GM21528 (cell line): Measurements from ENCODE around the gene GYG2.
"Not testable (repeated sequence)": the region's sequence is repeated elsewhere in the genome, so short reads cannot be mapped to it uniquely, and the experiment has no call there.

Experiments used
- ATAC-seq: cut with Tn5 transposase; IDR thresholded peaks from one replicate; pipeline ENCODE4 v1.9.1; 2021; ENCODE audit warnings: mild to moderate bottlenecking, moderate library complexity; ENCODE audit not compliant: unreplicated experiment, low FRiP score

Gene GYG2

GRCh38 chrX:2828344-2828958, at the start of gene GYG2:
Gene GYG2, plus strand, starts transcription at chrX:2828930. Its CDS starts 1,259 bp downstream, at chrX:2830189.
- no peak for ATAC-seq

DNA sequence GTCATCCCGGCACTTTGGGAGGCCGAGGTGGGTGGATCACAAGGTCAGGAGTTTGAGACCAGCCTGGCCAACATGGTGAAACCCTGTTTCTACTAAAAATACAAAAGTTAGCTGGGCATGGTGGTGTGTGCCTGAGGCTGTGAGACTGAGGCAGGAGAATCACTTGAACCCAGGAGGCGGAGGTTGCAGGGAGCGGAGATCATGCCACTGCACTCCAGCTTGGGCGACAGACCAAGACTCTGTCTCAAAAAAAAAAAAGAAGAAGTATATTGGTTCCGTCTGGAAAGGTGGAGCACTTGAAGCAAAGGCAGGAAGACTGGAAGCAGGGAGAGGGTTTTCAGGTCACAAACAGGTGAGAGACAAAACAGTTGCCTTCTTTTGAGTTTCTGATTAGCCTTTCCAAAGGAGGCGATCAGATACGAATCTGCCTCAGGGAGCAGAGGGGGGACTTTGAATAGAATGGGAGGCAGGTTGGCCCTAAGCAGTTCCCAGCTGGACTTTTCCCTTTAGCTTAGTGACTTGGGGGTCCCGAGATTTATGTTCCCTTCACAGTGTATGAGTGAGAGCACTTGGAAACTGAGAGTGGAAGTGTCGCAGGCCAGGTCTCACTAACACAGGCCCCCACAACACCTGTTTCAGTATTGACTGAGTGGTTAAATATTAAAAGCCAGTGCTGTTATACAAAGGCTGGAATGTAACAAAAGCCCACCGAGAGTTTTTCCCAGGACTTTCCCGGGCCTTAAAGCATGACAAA, 48.1 kb upstream of the GYG2 start:
- not testable (repeated sequence) for ATAC-seq

DNA sequence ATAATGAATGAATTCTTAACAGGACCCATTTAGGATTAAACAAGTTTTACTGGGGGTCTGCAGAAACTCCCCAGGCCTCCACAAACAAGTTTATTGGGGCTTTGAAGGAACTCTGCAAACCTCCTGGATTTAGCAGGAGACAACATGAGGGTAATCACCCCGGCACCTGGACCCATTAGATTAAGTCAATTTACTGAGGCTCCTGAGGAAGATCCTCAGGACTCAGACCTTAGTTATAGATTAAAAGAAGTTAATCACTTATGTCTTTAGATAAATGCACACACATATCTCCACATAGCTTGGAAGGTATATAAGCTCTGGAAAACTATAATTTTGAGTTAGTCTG, 47.5 kb upstream of the GYG2 start:
- ATAC-seq: no peak

DNA sequence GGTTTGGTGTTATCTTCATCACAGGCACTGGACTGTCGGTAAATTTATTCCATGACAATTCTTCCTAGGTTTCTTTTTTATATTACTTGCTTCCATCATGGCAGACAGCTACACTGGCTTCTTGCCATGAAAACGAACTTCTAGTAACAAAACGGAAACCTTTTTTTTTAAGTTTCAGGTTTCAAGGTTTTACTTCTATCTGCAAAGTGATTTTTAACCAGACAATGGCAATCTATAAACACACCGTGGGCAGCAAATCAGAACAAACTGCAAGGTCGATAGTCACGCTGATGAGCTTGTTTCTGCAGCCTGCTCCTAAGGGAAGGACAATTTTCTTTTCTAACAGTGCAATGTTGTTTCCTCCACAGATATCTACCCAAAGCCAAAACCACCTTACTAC, 47.0 kb upstream of the GYG2 start:
- ATAC-seq: no peak

DNA sequence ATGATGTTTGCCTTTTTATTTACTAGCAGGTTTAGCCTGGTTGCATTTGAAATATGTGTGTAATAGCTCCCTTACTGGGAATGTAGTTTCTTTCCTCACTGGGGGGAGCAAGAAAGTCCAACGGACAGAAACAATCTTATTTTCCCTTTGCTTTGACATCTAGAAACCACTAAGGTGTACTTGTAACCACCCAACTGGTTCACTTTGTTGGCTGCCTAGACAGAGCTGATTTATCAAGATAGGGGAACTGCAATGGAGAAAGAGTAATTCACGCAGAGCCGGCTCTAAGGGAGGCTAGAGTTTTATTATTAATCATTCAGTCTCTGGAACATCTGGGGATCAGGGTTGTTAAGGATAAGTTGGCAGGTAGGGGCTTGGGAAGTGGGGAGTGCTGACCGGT, 46.6 kb upstream of the GYG2 start:
- ATAC-seq: no peak

DNA sequence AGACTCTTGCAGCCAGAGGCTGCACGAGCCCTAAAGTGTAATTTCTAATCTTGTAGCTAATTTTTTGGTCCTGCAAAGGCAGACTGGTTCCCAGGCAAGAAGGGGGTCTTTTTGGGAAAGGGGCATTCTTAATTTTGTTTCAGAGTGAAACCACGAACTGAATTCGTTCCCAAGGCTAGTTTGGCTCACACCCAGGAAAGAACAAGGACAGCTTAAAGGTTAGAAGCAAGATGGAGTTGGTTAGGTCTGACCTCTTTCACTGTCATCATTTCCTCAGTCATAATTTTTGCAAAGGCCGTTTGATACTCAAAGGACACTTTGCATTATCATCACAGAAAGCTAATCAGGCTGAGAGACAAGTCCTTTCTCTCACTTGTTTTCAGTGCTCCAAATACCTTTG, 46.0 kb upstream of the GYG2 start:
- no peak for ATAC-seq

DNA sequence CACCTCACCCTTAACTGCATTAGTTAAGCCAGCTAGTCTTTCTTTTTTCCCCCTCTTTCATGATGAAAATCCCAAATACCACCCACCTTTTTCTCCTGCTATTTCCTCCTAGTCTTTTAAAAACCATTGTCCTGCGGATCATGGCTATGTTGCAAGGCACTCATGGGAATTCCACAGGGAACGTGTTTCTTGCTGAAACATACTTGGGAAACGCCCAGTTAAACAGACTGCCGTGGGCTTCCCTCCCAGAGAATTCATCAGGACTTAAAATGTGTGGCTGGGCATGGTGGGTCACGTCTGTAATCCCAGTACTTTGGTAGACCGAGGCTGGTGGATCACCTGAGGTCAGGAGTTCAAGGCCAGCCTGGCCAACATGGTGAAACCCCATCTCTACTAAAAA, 44.7 kb upstream of the GYG2 start:
- ATAC-seq: no peak

DNA sequence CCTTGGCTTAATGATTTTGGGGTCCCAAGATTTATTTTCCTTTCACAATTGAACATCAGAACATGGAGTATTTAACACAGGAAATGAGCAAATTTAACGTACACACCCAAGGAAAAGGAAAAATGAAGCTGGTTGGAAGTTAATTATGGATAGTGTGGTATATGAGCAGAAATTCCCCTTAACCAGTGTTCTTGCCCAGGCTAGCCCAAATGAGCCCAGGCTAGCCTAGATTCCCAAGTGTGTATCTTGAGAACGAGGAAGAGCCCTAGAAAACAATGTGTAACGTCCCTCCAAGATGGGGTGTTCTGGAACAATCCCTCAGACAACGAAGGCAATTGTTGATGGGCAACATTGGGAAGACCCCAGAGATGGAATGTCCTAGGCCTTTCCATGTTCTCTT, 43.2 kb upstream of the GYG2 start:
- no peak for ATAC-seq

- no peak for ATAC-seq
Observed at GRCh38 chrX:2788980-2789379, 39.8 kb upstream of the GYG2 start.

DNA sequence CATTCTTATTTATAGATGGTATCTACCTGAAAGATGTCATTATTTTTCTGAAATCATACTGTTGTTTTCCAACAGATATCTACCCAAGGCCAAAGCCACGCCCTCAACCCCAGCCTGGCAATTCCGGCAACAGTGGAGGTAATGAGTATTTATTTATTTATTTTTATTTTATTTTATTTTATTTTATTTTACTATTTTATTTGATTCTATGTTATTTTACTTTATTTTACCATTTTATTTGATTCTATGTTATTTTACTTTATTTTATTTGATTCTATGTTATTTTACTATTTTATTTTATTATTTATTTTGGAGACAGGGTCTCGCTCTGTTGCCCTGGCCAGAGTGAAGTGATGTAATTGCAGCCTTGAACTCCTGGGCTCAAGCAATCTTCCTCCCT, 39.2 kb upstream of the GYG2 start:
- ATAC-seq: no peak

GRCh38 chrX:2793752-2794151, 35.0 kb upstream of the GYG2 start:
- ATAC-seq: no peak

DNA sequence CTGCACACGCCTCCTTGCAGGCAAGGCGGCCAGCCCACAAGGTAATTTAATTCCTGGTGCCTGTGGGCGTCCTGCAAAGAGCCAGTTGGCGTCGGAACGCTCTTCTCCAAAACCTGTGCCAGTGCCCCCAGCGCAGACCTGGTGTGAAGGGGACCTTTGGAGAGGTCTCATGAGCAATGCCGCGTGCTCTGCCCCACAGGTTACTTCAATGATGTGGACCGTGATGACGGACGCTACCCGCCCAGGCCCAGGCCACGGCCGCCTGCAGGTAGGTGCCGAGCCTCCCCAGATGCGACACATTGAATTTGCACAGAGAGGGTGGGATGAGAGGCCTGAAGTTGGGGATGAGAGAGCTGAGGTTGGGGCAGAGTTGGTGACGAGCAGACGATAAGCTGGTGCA, 34.4 kb upstream of the GYG2 start:
- no peak for ATAC-seq

DNA sequence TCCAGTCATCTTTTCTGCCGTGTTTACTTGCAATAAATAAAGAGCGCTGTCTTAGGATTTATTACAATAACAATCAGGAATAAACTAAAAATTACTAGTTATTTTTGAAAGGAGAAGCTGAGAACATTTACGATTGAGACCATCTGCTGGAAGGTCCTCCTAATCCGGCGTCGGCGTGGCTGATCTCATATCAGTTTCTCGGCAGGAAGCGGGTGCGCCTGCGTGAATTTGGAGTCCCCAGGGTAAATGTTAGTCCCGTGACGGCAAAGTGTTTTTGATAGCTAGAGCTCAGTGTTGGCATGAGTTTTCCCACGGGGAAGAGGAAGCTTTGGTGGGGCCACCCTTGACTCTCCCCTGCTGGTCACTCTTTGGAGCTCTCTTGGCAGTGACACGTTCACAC, 31.9 kb upstream of the GYG2 start:
- not testable (repeated sequence) for ATAC-seq

- no peak for ATAC-seq
Observed at GRCh38 chrX:2799369-2799768, 29.4 kb upstream of the GYG2 start.

DNA sequence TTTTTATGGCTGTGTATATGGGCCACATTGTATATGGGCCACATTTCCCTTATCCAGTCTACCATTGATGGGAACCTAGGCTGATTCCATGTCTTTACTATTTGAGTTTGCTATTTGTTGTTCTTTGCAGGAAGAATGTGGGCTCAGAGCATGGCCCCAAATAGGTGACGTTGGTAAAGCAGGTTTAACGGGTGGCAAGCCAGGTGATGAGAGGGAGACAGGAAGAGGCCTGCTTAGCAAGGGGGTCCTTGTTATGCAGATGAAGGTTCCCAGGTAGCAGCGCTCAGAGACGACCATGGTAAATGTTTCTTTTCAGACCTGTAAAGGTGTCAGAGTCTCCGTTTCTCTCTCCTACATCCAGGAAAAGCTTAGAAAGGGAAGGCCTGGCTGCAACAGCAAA, 28.8 kb upstream of the GYG2 start:
- not testable (repeated sequence) for ATAC-seq

DNA sequence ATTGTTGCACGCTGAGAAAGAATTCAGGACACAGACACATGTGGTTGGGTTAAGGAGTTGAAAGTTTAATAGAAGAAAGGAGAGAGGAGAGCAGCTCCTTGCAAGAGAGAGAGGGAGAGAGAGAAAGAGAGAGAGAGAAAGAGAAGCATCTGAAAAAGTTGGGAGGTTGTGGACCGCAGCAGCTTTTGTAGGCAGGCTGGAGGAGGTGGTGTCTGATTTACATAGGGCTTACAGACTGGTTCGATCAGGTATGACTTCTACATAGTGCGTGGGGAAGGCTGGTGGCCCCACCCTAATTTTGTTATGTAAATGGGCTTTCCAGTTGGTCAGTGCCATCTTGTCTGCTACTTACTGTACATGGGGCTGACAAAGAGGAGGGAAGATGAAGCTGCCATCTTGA, 27.5 kb upstream of the GYG2 start:
- no peak for ATAC-seq

DNA sequence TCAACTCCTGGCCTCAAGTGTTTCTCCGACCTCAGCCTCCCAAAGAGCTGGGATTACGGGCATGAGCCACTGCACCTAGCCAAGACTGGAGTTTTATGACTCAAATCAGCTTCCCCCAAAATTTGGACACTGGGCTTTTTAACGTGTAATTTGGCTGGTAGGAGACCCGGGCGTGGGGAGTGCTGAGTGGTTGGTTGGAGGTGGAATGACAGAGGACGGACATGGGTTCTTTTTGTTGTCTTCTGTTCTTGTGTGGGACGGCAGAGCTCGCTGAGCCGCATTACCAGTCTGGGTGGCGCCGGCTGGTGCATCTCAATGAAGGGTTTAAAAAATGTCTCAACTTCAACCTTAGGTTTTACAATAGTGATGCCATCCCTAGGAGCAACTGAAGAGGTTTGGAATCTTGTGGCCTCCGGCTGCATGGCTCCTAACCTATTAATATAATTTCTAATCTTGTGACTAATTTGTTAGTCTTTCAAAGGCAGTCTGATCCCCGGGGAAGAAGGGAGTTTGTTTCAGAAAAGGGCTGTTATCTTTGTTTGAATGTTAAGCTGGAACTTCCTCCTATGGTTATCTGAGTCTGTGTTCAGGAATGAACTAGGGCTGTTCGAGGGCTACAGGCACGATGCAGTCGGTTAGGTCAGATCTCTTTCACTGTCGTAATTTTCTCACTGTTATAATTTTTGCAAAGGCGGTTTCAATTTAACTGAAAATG, 26.2 kb upstream of the GYG2 start:
- ATAC-seq: not testable (repeated sequence)

GRCh38 chrX:2803486-2803885, 25.2 kb upstream of the GYG2 start:
- not testable (repeated sequence) for ATAC-seq

DNA sequence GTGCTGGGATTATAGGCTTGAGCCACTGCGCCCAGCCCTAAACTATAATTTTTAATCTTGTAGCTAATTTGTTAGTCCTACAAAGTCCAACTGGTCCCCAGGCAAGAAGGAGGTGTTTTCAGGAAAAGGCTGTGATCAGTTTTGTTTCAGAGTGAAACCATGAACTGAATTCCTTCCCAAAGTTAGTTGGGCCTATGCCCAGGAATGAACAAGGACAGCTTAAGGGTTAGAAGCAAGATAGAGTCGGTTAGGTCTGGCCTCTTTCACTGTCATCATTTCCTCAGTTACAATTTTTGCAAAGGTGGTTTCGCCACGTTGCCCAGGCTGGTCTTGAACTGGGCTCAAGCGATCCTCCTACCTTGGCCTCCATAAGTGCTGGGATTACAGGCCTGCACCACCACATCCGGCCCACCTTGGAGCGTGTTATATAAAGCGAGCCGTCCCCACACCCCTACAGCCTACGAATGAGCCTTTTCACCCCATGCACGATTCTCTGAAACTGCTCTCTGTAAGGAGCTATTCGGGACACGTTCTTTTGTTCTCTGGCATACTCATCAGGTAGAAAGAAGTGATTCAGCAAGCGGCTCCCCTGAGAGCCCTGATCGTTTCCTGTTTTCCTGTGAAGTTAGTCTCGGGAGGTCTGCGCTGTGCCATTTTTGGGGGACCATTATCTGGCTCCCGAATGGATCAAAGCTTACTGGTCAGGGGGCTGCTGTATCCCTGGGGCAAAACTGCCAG, 24.5 kb upstream of the GYG2 start:
- ATAC-seq: not testable (repeated sequence)

GRCh38 chrX:2804858-2805257, 23.9 kb upstream of the GYG2 start:
- ATAC-seq: not testable (repeated sequence)

DNA sequence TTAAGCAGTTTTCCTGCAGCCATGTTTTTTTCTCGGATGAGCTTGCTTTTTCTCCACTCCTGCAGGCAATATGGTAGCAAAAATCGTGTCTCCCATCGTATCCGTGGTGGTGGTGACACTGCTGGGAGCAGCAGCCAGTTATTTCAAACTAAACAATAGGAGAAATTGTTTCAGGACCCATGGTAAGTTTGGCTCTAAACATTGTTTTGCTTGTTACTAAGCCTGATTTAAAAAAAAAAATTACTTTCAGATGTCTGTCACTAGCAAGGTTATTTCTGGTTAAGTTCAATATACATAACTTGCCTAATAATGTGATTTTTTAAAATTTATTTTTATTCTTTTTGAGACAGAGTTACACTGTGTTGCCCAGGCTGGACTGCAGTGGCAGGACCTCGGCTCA, 17.5 kb upstream of the GYG2 start:
- no peak for ATAC-seq
